ENCODE data around the gene ARAP1.

ARAP1 gene

DNA sequence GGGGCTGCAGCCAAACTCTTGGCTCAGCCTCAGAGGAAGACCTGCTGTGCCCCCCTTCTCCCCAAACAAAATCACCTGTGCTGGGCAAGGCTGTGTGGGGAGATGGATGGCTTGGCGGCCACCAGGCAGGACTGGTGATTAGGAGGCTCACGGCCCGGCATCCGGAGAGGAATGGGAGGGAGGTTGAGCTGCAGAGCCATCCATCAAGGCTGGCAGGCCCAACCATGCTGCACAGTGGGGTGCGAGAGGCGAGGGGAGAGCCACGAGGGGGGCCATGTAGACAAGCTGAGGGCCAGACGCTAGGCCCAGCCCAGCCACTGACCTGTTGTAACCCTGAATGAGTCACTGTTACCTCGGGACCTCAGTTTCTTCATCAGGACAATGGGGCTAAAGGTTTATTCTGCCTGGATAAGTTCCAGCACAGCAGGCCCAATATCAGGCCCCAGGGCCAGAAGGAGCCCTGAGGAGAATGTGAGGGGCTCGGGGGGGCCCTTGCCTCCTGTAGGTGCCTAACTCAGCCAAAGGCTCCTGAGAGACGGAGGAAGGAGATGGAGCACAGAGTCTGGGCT, 96.2 kb downstream of the ARAP1 start:
- DNase-seq = no peak

DNA sequence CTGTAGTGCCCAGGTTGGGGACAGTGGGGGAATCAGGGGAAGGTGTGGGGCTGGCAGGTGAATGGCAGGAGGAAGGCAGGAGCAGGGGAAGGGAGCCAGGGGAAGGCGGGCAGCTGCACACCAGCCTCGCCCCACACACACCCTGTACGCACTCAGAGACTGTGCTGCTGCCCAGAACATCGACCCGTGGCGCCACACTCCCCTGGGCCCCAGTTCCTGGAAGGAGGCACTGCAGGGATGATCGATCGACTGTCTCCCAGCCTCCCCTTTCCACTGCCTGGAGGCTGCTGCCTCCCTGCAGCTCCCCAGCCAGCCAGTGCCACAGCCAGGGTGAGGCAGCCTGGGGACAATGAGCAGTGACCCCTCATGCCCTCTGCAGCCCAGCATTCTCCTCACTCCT, 97.2 kb downstream of the ARAP1 start:
- no peak for DNase-seq

DNA sequence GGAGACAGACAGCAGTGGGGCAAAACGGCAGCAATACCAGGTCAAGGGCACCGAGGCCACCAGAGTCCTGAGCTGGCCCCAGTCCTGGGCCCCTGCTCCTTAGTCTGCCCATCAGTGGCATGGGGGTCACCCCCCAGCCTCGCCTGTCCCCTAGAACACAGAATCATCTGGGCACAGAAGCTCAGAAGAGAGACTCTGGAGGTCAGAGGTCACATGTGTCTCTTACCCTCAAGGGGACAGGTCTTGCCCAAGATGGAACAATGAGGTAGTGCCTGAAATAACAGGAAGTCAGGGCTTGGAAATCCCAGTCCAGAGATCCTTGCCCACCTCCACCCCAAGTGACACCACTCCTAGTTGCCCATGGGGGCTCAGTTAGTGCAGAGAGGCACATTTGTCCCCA, 98.6 kb downstream of the ARAP1 start:
- no peak for DNase-seq

DNA sequence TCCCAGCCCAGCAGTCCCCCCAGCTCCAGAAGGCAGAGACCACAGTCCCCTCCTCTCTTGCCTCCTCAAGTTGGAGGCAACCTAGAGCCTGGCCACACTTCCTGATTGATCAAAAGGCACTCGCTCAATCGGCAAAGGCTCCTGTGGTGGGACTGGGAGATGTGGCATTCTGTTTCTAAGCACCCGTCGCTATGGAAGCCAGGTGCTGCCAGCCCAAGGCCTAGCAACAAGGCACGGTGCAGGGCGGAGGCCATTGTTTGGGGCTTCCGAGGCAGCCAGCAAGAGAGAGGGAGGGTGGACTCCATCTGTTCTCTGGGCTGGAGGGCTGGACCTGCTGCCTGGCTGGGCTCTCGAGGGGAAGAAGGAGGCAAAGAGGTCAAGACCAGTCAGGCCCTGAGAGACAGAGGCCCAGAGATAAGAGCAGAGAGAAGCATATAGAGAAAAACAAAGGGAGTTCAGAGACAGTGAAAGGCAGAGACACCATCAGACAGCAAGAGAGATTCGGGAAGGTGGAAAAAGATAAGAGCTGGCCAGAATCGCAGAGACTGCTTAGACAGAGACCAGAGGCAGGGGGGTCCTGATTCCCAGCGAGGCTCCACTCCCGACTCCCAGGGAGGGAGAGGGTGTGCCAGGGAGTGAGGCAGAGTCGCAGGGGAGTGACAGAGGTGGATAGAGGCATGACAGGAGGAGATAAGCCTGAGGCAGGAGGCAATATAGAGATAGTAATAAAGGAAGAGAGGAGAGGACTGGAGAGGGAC, 99.2 kb downstream of the ARAP1 start:
- DNase-seq = no peak

DNA sequence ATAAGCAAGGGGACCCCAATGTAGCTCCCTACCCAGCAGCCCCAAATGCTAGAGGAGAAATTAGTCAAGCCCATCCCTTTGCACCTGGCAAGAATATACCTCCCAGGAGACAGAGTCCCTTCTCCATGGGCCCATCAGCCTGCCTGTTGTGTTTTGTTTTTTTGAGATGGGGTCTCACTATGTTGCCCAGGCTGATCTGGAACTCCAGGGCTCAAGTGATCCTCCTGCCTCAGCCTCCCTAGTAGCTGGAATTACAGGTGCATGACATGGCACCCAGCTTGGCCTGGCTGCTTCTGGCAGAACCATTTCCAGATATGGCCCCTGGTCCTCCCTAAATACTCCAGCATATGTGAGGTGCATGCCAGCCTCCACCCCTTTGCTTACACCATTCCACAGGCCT, 100.1 kb downstream of the ARAP1 start:
- DNase-seq = no peak

DNA sequence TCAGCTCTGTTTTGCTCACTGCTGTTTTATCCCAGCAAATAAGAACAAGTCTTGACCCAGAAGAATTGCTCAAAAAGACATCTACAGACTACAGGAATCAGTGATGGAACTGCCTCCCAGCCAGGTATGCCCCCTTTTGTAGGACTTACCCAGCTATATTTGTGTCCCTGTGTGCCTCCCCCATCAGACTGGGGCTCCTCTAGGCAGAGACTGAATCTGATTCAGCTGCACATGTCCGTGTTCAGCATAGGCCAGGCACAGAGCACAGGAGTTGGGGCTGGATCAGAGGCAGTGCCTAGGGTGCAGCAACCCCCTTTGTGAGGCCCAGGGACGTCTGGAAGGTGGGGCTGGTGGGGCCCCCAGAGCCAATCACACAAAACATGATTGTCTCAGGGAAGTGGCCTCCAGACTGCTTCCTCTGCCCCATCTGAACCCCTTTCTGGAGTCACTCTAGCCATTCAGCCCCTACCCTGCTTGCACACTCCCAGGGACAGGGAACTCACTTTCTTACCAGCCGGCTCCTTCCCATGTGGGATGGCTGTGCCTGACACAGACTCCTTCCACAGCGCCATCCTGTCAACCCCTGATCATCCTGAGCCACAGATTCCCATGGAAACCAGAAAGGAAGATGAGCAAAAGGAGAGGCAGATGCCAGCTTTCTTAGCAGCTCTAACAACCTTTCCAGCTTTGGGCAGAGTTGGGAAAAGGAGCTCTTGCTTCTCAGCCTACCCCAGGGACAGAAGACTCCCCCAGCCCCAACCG, 102.8 kb downstream of the ARAP1 start:
- DNase-seq = no peak

DNA sequence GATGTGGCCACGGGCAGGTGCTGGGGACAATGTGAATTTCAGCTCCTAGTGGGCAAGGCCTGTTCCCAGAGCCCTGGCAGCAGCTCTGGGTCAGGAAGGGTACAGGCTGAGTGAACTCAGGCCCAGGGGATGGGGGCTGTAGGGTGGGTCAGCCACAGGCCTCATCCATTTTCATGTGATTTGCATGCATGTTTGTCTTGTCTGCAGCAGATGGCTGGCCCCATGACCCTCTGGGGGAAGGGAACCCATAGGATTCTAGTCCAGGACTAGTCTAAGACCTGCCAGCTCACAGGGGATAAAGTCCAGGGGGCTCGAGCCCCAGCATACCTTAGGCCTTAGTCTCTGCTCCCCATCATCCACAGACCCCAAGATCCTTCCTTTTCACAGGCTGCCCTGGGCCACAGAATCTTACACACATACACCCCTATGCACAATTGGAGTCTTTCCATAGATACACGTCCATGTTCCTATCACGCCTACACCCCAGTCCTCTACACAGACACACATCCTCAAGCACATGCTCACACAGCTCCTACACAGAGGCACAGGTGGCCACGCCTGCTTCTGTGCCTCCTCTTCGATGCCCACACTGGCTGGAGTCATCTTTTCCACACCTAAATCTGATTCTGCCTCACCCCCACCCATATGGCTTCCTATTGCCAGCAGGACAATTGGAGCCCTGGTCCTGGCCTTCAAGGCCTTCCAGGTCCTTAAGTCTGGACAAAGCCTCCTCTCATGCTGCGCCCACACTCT, 103.6 kb downstream of the ARAP1 start:
- DNase-seq = no peak

DNA sequence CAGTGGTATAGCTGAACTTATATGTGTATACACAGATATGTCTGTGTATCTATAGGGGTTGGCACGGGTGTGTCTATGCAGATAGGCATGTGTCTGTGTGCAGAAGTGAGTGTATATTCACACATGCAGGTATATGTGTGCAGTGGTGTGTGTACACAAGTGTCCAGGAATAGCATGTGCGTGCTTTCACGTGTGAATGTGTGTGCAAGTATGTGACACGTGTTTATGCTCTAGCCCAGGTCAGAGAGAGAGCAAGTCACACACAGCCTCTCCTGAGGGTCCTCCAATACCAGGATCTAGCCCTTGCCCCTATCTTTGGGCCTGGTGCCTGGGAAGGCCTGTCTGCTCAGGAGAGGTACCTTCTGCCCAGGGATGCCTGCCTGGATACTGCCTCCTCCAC, 104.3 kb downstream of the ARAP1 start:
- DNase-seq = no peak

DNA sequence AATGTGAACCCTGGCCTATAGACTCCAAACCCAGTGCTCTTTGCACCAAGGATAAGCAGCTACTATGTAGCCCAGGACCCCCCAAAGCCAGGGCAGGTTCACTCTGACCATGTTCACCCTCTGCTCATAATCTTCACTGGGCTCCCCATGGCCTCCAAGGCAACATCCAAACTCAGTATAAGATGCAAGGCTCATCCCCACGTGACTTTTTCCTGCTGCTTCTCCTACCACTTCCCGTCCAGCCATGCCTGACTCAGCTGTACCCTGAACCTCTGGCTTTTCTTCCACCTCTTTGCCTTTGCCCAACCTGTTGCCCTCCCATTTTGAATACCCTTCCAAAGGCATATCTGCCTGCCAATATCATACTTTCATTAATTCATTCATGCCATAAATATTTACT, 105.7 kb downstream of the ARAP1 start:
- DNase-seq = no peak

DNA sequence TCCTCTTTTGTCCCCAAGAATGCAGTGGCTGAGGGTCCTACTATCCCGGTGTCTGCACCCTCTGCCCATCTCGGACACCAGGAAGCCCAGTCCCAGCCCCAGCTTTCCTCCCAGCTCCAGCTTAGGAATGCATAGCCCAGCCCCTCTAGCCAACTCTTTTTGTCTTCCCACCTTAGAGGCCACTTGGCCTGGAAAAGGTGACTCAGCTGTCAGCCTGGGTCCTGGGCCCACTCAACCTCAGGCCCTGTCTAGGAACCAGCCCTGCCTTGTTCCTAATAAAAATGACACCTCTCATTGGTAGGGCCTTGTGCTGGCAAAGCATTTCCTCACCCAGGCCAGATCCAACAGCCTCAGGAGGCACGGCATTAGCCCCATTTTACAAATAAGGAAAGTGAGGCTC, 106.2 kb downstream of the ARAP1 start:
- no peak for DNase-seq

DNA sequence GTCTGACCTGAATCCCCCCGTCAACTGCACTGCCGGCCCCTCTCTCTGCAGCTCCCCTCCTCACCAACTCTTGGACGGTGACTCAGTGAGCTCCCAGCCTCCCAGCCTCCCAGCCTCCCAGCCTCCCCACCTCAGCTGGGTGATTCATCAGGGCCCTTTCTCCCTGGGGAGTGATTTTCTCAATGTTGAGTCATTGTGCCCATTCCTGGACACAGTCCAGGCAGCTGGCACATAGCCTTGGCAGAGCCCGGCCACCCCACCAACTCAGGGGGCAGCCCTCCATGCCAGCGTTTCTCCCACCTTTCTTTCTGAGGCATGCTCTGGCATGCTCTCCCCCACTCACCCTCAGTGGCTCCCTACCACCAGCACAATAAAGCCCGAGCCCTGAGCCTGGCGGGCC, 108.7 kb downstream of the ARAP1 start:
- DNase-seq = no peak

DNA sequence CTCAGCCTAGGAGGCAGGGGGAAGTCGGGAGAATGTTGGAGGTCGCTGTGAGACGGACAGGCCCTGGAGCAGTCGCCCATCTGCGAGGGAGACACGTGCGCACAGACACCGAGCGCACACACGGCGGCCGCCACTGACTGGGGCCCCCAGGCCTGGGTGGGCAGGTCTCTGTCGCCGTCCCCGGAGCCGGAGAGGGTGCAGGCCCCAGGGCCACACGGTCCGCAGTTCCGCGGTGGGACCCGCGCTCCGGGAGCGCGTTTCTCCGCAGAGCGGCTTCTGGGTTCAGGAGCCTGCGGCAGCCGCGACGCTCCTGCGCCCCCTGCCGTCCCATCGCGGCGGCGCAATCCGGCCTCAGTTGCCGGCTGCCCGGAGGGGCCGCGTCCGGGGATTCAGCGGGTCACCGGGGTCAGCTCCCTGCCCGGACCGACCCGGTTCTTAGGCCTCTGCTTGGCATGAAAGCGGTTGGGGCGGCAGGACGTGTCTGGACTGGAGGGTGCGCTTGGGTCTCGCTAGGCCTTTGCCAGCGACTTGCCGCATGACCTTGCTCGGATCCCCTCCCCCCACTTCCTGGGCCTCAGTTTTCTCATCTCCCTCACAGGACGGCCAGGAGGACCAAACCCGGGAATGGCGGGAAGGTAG, 109.2 kb downstream of the ARAP1 start:
- peak; percentile 23 for DNase-seq

DNA sequence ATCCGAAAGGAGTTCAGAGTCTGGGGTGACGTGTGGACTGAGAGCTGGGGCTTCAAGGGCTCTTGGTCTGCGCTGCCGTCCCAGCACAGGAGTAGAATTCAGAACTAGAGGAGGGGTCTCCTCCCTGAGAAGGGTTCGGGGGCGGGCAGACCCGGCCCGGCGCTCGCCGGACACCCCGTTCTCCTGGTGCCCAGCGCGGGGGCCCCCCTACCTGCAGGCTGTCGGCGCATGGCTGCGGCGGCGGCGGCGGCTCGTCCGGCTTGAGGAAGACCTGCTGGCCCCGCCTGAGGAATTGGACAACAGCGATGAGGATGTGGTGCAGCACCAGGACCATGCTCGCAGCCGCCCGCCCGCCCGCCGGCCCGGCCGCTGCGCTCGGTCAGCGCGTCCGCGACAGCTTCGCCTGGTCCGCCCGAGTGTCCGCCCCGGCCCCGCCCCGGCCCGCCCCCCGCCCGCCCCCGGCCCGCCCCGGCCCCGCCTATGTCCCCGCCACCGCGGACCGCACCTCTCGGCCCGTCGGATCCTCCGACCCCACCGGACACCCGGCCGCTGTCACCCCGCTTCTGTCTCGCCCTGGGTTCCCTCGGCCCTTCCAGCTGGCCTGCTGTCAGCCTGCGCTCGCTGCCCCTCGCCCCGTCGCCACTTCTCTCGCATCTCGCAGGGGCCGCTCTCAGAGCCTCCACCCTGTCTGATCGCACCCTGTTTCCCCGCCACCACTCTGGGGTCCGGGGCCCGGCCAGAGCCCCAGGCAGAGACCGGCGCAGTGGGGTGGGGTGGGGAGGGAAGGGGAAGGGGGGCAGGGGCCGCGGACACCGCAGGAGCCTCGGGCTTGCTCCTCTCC, 109.9 kb downstream of the ARAP1 start:
- DNase-seq = no peak

DNA sequence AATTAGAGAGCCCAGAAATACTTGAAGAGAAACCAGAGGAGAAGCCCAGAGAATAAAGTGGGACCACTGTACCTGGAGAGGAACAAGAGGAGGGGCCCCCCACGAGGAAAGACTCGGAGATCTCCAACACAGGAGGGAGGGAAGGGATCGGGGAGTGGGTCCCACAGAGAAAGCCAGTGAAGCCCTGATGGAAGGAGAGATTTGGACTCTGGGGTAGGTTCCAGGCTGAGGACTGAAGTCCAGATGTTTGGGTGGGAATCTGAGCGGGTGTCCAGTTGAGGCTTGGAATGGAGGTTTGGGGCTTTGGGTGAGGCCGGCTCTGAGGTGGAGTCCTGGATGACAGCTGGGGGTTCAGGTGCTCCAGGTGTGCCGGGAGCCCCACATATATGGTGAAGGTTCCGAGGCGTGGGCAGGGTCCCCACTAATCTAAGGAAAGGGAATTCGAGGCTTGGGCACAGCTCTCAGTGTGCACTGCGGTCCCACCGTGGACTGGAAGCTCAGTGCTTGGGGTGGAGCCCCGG, 110.6 kb downstream of the ARAP1 start:
- no peak for DNase-seq

DNA sequence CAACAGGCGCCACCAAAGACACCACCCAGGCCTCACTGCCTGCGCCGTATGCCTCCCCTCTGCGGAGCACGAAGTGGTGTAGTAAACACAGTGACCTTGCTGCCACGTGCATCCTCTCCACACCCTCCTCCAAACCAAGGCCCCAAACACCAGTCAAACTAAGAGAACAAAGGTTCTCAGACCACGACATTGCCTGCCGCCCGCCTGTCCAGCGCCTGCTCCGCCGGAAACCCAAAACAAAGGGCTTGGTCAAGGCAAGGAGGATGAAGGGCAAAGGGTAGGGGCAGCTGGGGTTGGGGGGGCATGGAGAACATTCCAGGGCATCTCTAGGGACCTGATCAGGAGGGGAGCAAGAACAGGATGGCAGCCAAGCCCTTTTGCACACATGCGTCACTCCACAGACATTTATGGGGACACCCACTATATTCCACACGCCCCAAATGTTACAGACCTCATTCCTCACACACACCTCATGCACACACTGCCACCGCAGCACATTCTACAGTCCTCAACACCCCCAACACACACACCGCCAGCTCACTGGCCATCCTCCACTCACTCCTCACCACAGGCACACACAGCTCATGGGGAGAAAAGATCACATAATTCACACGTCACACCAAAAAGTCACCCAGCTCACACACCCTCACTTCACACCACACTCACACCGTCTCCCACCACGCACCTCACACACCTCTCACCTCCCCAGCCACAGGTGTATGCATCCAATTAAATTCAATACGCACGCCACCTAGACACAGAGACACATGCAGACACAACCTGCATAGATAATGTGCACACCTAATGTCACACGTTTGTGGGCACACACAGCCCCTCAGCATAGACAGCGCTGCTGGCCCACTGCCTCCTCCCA, 112.5 kb downstream of the ARAP1 start:
- no peak for DNase-seq

DNA sequence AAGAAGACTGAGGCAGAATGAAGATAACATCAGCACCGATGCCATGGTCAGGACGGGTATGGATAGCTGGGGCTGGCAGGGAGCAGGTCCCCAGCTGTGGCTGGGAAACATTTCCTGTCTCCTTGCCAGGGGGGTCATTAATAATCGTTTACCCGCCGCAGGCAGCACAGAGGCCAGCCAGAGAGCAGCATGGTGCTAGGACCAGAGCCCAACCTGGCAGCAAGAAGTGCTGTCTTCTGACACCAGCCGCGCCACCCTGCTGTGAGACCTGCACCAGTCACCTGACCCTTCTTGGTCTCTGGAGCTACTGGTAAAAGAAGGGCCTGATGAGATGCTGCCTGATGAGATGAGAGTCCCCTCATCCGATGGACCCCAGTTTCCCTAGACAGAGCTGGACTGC, 114.3 kb downstream of the ARAP1 start:
- DNase-seq = no peak

DNA sequence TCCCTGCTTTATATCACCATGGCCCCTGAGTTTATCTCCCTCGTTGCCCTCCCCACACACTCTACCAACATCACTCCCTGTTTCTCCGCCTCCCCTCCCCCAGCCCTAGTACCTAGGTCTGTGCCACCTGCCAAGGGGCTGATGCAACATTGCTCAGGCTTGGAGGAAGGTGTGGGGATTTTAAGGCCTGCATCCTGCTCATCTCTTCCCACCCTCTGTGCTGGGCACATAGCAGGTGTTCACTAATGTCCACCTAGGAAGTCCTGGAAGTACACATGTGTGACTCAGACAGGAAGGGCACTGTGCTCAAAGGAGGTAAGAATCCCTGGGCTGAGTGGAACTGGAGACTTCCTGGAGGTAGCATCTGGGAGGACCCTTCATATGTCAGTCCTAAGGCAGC, 115.0 kb downstream of the ARAP1 start:
- DNase-seq = no peak

DNA sequence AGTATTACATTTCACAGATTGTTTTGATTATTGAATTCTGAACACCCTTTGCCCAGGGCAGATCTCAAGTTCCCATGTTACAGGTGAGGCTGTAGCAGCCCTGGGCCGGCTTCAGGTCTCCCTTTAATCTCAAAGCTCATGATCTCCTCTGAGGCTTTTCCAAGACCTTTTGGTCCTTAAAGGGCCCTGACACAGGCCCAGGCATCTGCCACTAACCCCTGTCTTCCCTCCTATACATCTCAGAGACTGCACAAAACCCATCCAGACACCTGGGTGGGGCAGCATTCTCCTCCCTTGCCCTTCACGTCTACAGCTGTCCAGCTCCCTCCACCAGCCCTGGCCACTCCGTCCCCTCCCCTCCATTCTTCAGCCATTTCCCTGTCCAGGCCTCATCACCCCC, 115.8 kb downstream of the ARAP1 start:
- no peak for DNase-seq

DNA sequence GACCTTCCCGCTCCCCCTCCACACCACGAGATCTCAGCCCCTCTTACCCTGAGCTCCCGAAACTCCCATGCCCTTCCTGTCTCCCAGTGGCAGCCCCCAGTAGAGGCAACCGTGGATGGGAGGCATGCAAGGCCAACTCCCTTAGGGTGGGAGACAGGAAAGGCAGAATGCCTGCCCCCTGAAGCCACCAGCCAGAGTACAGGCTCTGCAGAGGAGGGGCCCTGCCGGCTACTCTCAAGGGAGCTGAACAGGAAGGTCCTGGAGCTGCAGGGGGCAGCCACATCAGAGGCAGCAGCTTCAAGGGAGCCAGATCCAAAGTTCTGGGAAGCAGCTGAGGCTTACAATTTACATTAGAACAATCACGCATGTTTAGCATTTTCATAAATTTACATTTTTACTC, 116.3 kb downstream of the ARAP1 start:
- DNase-seq = no peak

DNA sequence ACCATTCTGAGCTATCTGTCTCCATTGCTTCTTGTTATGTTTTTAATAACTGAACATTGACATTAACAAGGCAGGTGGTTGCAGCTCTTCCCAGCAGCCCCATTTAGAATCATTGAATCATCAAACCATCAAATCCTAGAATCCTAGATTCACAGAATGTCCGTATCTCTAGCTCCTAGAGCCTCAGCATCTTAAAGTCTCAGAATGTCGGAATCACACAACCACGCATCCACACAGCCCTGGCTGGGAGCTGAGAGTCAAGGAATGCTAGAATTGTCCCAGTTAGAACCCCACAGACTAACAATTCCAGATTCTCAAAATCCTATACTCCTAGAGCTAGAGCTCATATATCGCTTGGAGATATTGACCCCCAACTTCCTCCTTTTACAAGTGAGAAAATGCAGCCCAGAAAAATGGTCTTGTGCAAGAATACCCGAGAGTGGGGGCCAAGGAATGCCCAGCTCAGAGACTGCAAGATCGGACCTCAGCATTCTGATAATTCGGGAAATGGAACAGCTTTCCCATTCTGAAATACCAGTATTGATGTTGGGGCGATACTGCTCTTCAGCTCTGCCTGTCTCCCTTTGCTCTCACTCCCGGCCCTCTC, 116.8 kb downstream of the ARAP1 start:
- no peak for DNase-seq
